ENCODE results near the gene NTNG2.

- peak in 2 of 4 experiments; percentile 6 to 17 for TF ChIP-seq CTCF (IDR thresholded peaks at IDR 0.05)
- TF ChIP-seq POLR2A (IDR thresholded peaks at IDR 0.05) = no peak
These were observed 20.6 kb downstream of the NTNG2 start for GRCh38 chr9:132182314-132183091.
